Right lobe of liver (tissue), 6 donors: ENCODE measurements around the gene ILF3. TPM values are rescaled to one million over a fixed set of nuclear protein-coding genes. Genes with fewer than 3 reads are reported as not detected.
A peak's percentile ranks its signal among the peaks of the same experiment; 100 is the strongest.

ENCODE experiments used
- ATAC-seq, 4 donors: fragments of 200-7000 bp; cut with Tn5 transposase; one replicate each; pipeline ENCODE4 v1.9.1; 2020; ENCODE audit warnings: mild to moderate bottlenecking in 4 of 4, moderate library complexity in 4 of 4
- DNase-seq, 3 donors: peaks; one replicate each; pipeline ENCODE4 v3.0.0-alpha.2; 2020
- H3K27ac ChIP-seq, 3 donors: fragments of 200-600 bp; one replicate each; pipeline ENCODE4 v1.8.0; 2022
- H3K27me3 ChIP-seq, 2 donors: fragments of 200-600 bp; one replicate each; pipeline ENCODE4 v1.8.0; 2022
- H3K36me3 ChIP-seq, 4 donors: fragments of 200-600 bp; sonication (generic) in 1 of 4; one replicate each; pipeline versions ENCODE4 v1.5.1 to v1.8.0; 2017 to 2022; ENCODE audit warnings: control low read depth in 1 of 4
- H3K4me1 ChIP-seq, 4 donors: fragments of 200-600 bp; sonication (generic) in 1 of 4; one replicate each; pipeline versions ENCODE4 v1.5.1 to v1.8.0; 2017 to 2022; ENCODE audit warnings: control low read depth in 1 of 4
- H3K4me3 ChIP-seq, 3 donors: fragments of 200-600 bp; one replicate each; pipeline ENCODE4 v1.8.0; 2022
- H3K9me3 ChIP-seq, 4 donors: fragments of 200-600 bp; sonication (generic) in 1 of 4; one replicate each; pipeline versions ENCODE4 v1.5.1 to v1.8.0; 2017 to 2022; ENCODE audit warnings: control low read depth in 1 of 4
- CTCF ChIP-seq, 4 donors: fragments of 200-600 bp in 3 of 4; fragments of 450-650 bp in 1 of 4; IDR thresholded peaks; one replicate each; pipeline versions ENCODE4 v1.5.1 to v1.8.0; 2016 to 2022; ENCODE audit warnings: antibody characterized with exemption in 4 of 4, mild to moderate bottlenecking in 2 of 4
- POLR2A ChIP-seq: fragments of 450-650 bp; IDR thresholded peaks from one replicate; pipeline ENCODE4 v1.6.1; 2017; ENCODE audit warnings: antibody characterized with exemption, mild to moderate bottlenecking
- WGBS: methylation state at CpG from one replicate; pipeline ENCODE4 v1.1.6; 2018; ENCODE audit warnings: low coverage, low lambda C conversion rate; ENCODE audit not compliant: insufficient coverage; ENCODE audit errors: missing lambda C conversion rate; 5-methylcytosine and 5-hydroxymethylcytosine counted together
- intact Hi-C, 2 donors: fragments of 100-400 bp; cut with DNase I; formaldehyde crosslinking; loops; one replicate each; pipeline versions ENCODE4 v1.11.2 to v1.14.1; 2022
- total RNA-seq, 6 experiments: library from RNA; depleted of rRNA in 2 of 6; stranded (reverse); fragments of >200 nt in 2 of 6; fragmentation: NEBNext Ultra II Directional in 3 of 6; extraction: Animal tissue kit (Norgen Biotek cat#: 25700) in 3 of 6; gene quantifications; one replicate each; pipeline versions ENCODE4 v1.1.0 to v1.2.4, GENCODE V29; 2016 to 2023
- donor health status: DM: no; HTN: yes; CAD: no.
- donor health status: DM: no; HTN: no; CAD: no.
- donor health status: DM: no; HTN: no; CAD: no.
- donor health status: DM: no; HTN: yes; CAD: no.
- donor health status: DM: no; HTN: yes; CAD: no.

ILF3 gene
- total RNA-seq, 6 experiments from 2014 or later, result 40.0 to 82.3 (median 54.8) TPM

DNA sequence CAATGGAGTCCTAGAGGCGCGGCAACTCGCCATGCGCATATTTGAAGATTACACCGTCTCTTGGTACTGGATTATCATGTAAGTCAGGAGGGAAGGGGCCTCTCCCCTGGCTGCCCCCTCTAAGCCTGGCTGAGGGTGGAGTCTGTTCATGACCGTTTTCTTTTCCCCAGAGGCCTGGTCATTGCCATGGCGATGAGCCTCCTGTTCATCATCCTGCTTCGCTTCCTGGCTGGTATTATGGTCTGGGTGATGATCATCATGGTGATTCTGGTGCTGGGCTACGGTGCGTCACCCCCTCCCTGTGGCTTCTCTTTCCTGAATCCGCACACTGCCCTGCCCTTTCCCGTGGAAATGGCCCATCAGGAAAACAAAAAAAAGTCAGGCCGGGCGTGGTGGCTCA lies 22.3 kb upstream of the ILF3 start:
- H3K4me3 ChIP-seq, result no peak overlapping the region
- TF ChIP-seq POLR2A, result no peak
- no peak for TF ChIP-seq CTCF (IDR thresholded peaks at IDR 0.05)
- DNase-seq (no peak), ATAC-seq (peak in 1 of 4 donors; percentile 30)
- H3K27me3 ChIP-seq, result no peaks in the 10 kb centered on the region
- H3K27ac ChIP-seq, result no peak overlapping the region
- WGBS, result 80% methylated on average over 10 of the region's 14 CpGs
- intact Hi-C loops, result no loop called here
- no peaks in the 10 kb centered on the region for H3K36me3 ChIP-seq
- H3K4me1 ChIP-seq, result no peaks in the 10 kb centered on the region
- no peaks in the 10 kb centered on the region for H3K9me3 ChIP-seq

DNA sequence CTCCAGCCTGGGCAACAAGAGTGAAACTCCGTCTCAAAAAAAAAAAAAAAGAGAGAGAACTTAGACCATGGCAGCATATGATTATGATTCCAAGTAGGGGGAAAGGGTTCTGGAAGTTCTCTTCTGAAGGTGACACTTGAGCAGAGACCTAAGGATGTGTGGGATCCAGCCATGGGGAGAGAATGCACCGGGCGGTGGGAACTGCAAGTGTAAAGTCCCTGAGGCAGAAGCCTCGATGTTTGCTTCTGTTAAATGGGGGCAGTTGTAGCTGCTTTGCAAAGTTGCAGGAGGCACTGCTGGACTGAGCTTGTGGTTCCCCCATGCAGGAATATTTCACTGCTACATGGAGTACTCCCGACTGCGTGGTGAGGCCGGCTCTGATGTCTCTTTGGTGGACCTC lies 19.7 kb upstream of the ILF3 start:
- no peak overlapping the region for H3K4me3 ChIP-seq
- peaks cover 0 to 11% (median 0%) of the 10 kb centered on the region in 4 donors for H3K36me3 ChIP-seq
- no peak for TF ChIP-seq POLR2A
- no peak for TF ChIP-seq CTCF (IDR thresholded peaks at IDR 0.05)
- WGBS, result 69% methylated on average over 3 of the region's 7 CpGs
- no peak for DNase-seq
- ATAC-seq, result no peak
- no peaks in the 10 kb centered on the region for H3K9me3 ChIP-seq
- intact Hi-C loops, result no loop called here
- no peak overlapping the region for H3K27ac ChIP-seq
- H3K4me1 ChIP-seq, result peaks cover 0 to 7% (median 0%) of the 10 kb centered on the region in 4 donors
- no peaks in the 10 kb centered on the region for H3K27me3 ChIP-seq

GRCh38 chr19:10634963-10635362 lies 19.2 kb upstream of the ILF3 start:
- DNase-seq (no peak), ATAC-seq (peak in 2 of 4 donors; percentile 14 to 59)
- Histone ChIP-seq H3K4me1 (peaks cover 0 to 7% (median 0%) of the 10 kb centered on the region in 4 donors), H3K36me3 (peaks cover 0 to 11% (median 0%) of the 10 kb centered on the region in 4 donors), H3K27me3 (no peaks in the 10 kb centered on the region), H3K4me3 (no peak overlapping the region), H3K9me3 (no peaks in the 10 kb centered on the region), H3K27ac (no peak overlapping the region)
- 20% methylated on average over 1 of the region's 6 CpGs for WGBS
- intact Hi-C loops, result no loop called here
- no peak for TF ChIP-seq CTCF (IDR thresholded peaks at IDR 0.05)
- TF ChIP-seq POLR2A, result no peak

DNA sequence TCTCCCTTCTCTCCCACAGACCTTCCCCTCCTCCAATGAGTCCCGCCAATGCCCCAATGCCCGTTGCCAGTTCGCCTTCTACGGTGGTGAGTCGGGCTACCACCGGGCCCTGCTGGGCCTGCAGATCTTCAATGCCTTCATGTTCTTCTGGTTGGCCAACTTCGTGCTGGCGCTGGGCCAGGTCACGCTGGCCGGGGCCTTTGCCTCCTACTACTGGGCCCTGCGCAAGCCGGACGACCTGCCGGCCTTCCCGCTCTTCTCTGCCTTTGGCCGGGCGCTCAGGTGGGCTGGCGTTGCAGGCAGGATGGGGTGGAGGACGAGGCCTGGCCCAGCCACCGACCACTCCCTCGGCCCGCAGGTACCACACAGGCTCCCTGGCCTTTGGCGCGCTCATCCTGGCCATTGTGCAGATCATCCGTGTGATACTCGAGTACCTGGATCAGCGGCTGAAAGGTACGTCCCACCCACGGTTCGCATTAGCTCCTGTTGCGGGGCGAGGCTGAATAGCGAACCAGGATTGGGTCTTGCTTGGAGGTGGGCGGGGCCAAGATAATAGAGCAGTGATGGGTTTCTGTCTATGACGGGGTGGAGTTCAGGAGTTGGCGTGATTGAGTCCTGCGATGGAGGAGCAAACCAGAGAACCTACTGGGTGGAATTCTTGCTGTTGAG lies 17.7 kb upstream of the ILF3 start:
- Histone ChIP-seq H3K36me3 (peaks cover 0 to 15% (median 0%) of the 10 kb centered on the region in 4 donors), H3K27ac (no peak overlapping the region), H3K4me1 (peaks cover 0 to 7% (median 0%) of the 10 kb centered on the region in 4 donors), H3K9me3 (no peaks in the 10 kb centered on the region), H3K27me3 (no peaks in the 10 kb centered on the region), H3K4me3 (no peak overlapping the region)
- ATAC-seq, result no peak
- intact Hi-C loops, result no loop called here
- WGBS, result 80% methylated on average over 19 of the region's 37 CpGs
- DNase-seq, result no peak
- TF ChIP-seq CTCF (IDR thresholded peaks at IDR 0.05) (no peak), POLR2A (no peak)
